GM23248 (cell line): ENCODE results near the gene PCDHGC3. TPM values are rescaled to one million over a fixed set of nuclear protein-coding genes. Genes with fewer than 3 reads are reported as not detected.
A peak's percentile ranks its signal among the peaks of the same experiment; 100 is the strongest.

Experiments used
- DNase-seq: peaks from one replicate; pipeline ENCODE4 v3.0.0-alpha.2; 2015
- H2AFZ ChIP-seq: fragments of 200-600 bp; sonication (generic); 2 replicates; pipeline ENCODE4 v1.6.1; 2016; ENCODE audit warnings: antibody characterized with exemption
- H3F3A ChIP-seq: fragments of 200-600 bp; sonication (generic); 2 replicates; pipeline ENCODE4 v1.6.1; 2016; ENCODE audit warnings: mild to moderate bottlenecking, antibody characterized with exemption, mixed run types; ENCODE audit not compliant: insufficient read depth
- H3K27ac ChIP-seq: fragments of 200-600 bp; sonication (generic); 2 replicates; pipeline ENCODE4 v1.5.1; 2016; ENCODE audit warnings: mild to moderate bottlenecking
- H3K27me3 ChIP-seq: fragments of 200-600 bp; sonication (generic); replicated peaks from 2 replicates; pipeline ENCODE4 v1.6.1; 2016; ENCODE audit warnings: mild to moderate bottlenecking; ENCODE audit not compliant: insufficient read depth
- H3K36me3 ChIP-seq: fragments of 200-600 bp; sonication (generic); 2 replicates; pipeline ENCODE4 v1.6.1; 2016; ENCODE audit warnings: low read depth, mild to moderate bottlenecking
- H3K4me1 ChIP-seq: fragments of 200-600 bp; sonication (generic); 2 replicates; pipeline ENCODE4 v1.6.1; 2016; ENCODE audit warnings: mild to moderate bottlenecking; ENCODE audit not compliant: insufficient read depth
- H3K4me2 ChIP-seq: fragments of 200-600 bp; sonication (generic); one replicate; pipeline ENCODE4 v1.6.1; 2016; ENCODE audit warnings: mild to moderate bottlenecking; ENCODE audit not compliant: unreplicated experiment
- H3K4me3 ChIP-seq: fragments of 200-600 bp; sonication (generic); 2 replicates; pipeline ENCODE4 v1.5.1; 2016; ENCODE audit warnings: mild to moderate bottlenecking
- H3K79me2 ChIP-seq: fragments of 200-600 bp; sonication (generic); 2 replicates; pipeline ENCODE4 v1.6.1; 2016; ENCODE audit warnings: mild to moderate bottlenecking; ENCODE audit not compliant: insufficient read depth
- H3K9ac ChIP-seq: fragments of 200-600 bp; sonication (generic); 2 replicates; pipeline ENCODE4 v1.6.1; 2016; ENCODE audit warnings: mild to moderate bottlenecking
- H3K9me2 ChIP-seq: fragments of 200-600 bp; sonication (generic); 2 replicates; pipeline ENCODE4 v1.6.1; 2016; ENCODE audit warnings: mixed run types, mild to moderate bottlenecking, moderate library complexity; ENCODE audit not compliant: insufficient read depth
- H3K9me3 ChIP-seq: fragments of 200-600 bp; sonication (generic); one replicate; pipeline ENCODE4 v1.6.1; 2017; ENCODE audit warnings: low read depth
- H4K20me1 ChIP-seq: fragments of 200-600 bp; sonication (generic); 2 replicates; pipeline ENCODE4 v1.6.0; 2016; ENCODE audit not compliant: insufficient read depth
- EZH2 ChIP-seq: fragments of 200-600 bp; sonication (generic); IDR thresholded peaks from 2 replicates; pipeline ENCODE4 v1.6.1; 2018; ENCODE audit warnings: antibody characterized with exemption, mild to moderate bottlenecking; ENCODE audit not compliant: insufficient read depth, poor library complexity, severe bottlenecking
- EZH2phosphoT487 ChIP-seq: fragments of 200-600 bp; sonication (generic); IDR thresholded peaks from 2 replicates; pipeline ENCODE4 v1.6.1; 2018; ENCODE audit warnings: antibody characterized with exemption, moderate library complexity, mild to moderate bottlenecking, low read depth; ENCODE audit not compliant: insufficient read depth
- WGBS, 2 experiments: methylation state at CpG; one replicate each; pipeline ENCODE4 v1.1.6; 2015 to 2017; ENCODE audit warnings: low lambda C conversion rate in 2 of 2, low coverage in 1 of 2; ENCODE audit errors: missing lambda C conversion rate in 2 of 2; 5-methylcytosine and 5-hydroxymethylcytosine counted together
- in situ Hi-C: fragments of 300-500 bp; cut with MboI; formaldehyde crosslinking; loops from 2 replicates; pipeline ENCODE4 v1.15.0; 2020
- polyA plus RNA-seq: library from polyadenylated mRNA; unstranded; fragments of >200 nt; fragmentation: Nextera tagmentation; extraction: Ambion mirVana; gene quantifications from 2 replicates; pipeline ENCODE4 v1.2.1, GENCODE V29; 2016
- total RNA-seq: library from RNA; depleted of rRNA; stranded (reverse); fragments of >200 nt; shearing (Covaris generic); gene quantifications from 2 replicates; pipeline ENCODE4 v1.2.3, GENCODE V29; 2014

PCDHGC3 gene
- total and polyA plus RNA-seq, 2 experiments from 2014 or later, result 44.6 to 74.4 TPM

DNA sequence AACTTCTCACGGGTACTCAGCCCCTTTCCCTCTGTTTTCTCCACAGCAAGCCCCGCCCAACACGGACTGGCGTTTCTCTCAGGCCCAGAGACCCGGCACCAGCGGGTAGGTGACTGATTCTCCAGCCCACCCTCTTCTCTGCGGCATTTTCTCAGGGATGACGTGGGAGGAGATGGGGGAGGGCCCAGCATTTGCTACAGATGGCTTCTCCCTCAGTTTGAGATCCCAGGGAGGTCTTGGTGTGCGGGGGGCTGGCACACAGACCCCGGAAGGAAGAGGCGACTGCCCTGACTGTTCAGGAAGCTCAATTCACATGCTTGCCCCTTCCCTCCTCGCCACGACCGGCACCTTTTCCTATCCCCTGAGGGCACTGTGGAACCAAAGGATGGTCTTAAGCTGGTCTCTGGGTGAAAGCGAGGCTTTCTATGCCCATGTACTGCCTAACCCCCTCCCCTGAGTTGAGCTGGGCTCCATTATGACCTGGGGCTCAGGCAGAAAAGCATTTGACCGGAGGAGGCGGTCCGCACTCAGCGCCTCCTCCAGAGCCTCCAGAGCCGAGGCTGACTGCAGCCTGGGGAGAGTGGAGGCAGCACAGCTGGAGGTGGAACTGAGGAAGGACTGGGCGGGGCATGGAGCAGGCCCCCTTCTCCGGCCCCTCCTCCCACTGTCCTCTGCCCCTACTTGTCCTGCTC is 19.1 kb downstream of the PCDHGC3 start:
- Histone ChIP-seq H3K4me2 (no peak overlapping the region), H3K36me3 (no peaks in the 10 kb centered on the region), H3K9me2 (no peaks in the 10 kb centered on the region), H4K20me1 (no peaks in the 10 kb centered on the region), H3K9ac (peak overlapping the region; percentile 41; the same call in 1 of the 2 replicates), H2AFZ (no peak overlapping the region), H3K9me3 (no peaks in the 10 kb centered on the region), H3K79me2 (peaks cover 56% of the 10 kb centered on the region), H3K27me3 (no peaks in the 10 kb centered on the region), H3K27ac (peak overlapping the region; percentile 51), H3K4me3 (no peak overlapping the region), H3K4me1 (peaks cover 16% of the 10 kb centered on the region), H3F3A (peaks cover 10% of the 10 kb centered on the region)
- in situ Hi-C loops, result no loop called here
- TF ChIP-seq EZH2phosphoT487, result no peak
- no peak for TF ChIP-seq EZH2
- DNase-seq, result no peak
- 73 to 80% methylated on average over 20 to 22 of the region's 22 CpGs for WGBS, 2 experiments

DNA sequence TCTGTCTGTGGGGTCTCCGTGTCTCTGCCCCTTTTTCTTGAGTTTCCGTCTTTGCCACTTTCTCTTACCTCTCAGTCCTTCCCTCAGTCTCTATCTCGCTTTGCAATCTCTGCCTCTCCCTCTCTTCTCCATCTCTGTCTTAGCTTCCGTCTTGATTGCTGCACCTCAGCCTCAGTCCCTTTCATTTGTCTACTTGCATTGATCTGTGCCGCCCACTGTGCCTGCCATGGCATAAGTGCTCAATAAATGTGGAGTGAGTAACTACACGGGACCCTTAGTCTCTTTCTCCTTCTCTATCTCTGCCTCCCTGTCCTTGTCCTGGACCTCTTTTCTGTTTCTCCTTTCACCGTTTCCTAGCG is 19.7 kb downstream of the PCDHGC3 start:
- Histone ChIP-seq H3K79me2 (peaks cover 51% of the 10 kb centered on the region), H3K4me1 (peaks cover 12% of the 10 kb centered on the region), H3K27me3 (no peaks in the 10 kb centered on the region), H3K4me2 (no peak overlapping the region), H3K27ac (no peak overlapping the region), H3K36me3 (0 out of 2 replicates have a peak, but pooled peaks cover 2% of the 10 kb centered on the region), H3K4me3 (no peak overlapping the region), H3K9ac (no peak overlapping the region), H3K9me3 (no peaks in the 10 kb centered on the region), H4K20me1 (no peaks in the 10 kb centered on the region), H3F3A (peaks cover 5% of the 10 kb centered on the region), H2AFZ (no peak overlapping the region), H3K9me2 (no peaks in the 10 kb centered on the region)
- TF ChIP-seq EZH2phosphoT487, result no peak
- TF ChIP-seq EZH2, result no peak
- 90 to 91% methylated on average over 8 of the region's 8 CpGs for WGBS, 2 experiments
- in situ Hi-C loops, result no loop called here
- no peak for DNase-seq

- Histone ChIP-seq H3K36me3 (0 out of 2 replicates have a peak, but pooled peaks cover 4% of the 10 kb centered on the region), H3K27me3 (no peaks in the 10 kb centered on the region), H3K9me2 (no peaks in the 10 kb centered on the region), H4K20me1 (no peaks in the 10 kb centered on the region), H3K4me1 (peaks cover 12% of the 10 kb centered on the region), H3K27ac (no peak overlapping the region), H3K9me3 (no peaks in the 10 kb centered on the region), H3K9ac (no peak overlapping the region), H3K79me2 (peaks cover 45% of the 10 kb centered on the region), H3K4me3 (no peak overlapping the region), H3F3A (no peaks in the 10 kb centered on the region), H2AFZ (no peak overlapping the region), H3K4me2 (no peak overlapping the region)
- TF ChIP-seq EZH2 (no peak), EZH2phosphoT487 (no peak)
- 85 to 93% methylated on average over 4 of the region's 4 CpGs for WGBS, 2 experiments
- DNase-seq, result no peak
- in situ Hi-C loops, result no loop called here
Measured at GRCh38 chr5:141496038-141496437, 20.3 kb downstream of the PCDHGC3 start.

- no peak overlapping the region for H3K27ac ChIP-seq
- no peaks in the 10 kb centered on the region for H4K20me1 ChIP-seq
- WGBS, 2 experiments, result 80 to 86% methylated on average over 7 of the region's 7 CpGs
Measured at GRCh38 chr5:141501761-141502160, 26.0 kb downstream of the PCDHGC3 start.

More at GRCh38 chr5:141501761-141502160, 26.0 kb downstream of the PCDHGC3 start:
- Histone ChIP-seq H3K79me2 (peaks cover 28% of the 10 kb centered on the region), H3K4me3 (no peak overlapping the region), H3K4me2 (no peak overlapping the region), H3K9ac (no peak overlapping the region), H3K27me3 (no peaks in the 10 kb centered on the region), H3K4me1 (peaks cover 2% of the 10 kb centered on the region; the same call in 1 of the 2 replicates), H2AFZ (no peak overlapping the region), H3K9me3 (no peaks in the 10 kb centered on the region), H3K9me2 (no peaks in the 10 kb centered on the region), H3K36me3 (0 out of 2 replicates have a peak, but pooled peaks cover 4% of the 10 kb centered on the region), H3F3A (peaks cover 10% of the 10 kb centered on the region)
- TF ChIP-seq EZH2, result no peak
- no peak for TF ChIP-seq EZH2phosphoT487
- no peak for DNase-seq
- in situ Hi-C loops, result no loop called here
